Type B pancreatic cell (in vitro differentiated cells): ENCODE measurements around the gene ERC2. TPM values are rescaled to one million over a fixed set of nuclear protein-coding genes. Genes with fewer than 3 reads are reported as not detected.

Source experiments
- DNase-seq: peaks from one replicate; pipeline ENCODE4 v3.0.0; 2021; ENCODE audit warnings: mixed read lengths; ENCODE audit not compliant: unreplicated experiment; ENCODE audit errors: extremely low spot score
- H3K27ac Mint-ChIP-seq: 2 replicates; pipeline ENCODE4 v1.8.0; 2021; ENCODE audit warnings: mild to moderate bottlenecking, mixed read lengths
- H3K27me3 Mint-ChIP-seq: 2 replicates; pipeline ENCODE4 v1.8.0; 2021; ENCODE audit warnings: mixed read lengths
- H3K36me3 Mint-ChIP-seq: 2 replicates; pipeline ENCODE4 v1.8.0; 2021; ENCODE audit warnings: mixed read lengths
- H3K4me1 Mint-ChIP-seq: one replicate; pipeline ENCODE4 v1.8.0; 2021; ENCODE audit warnings: mixed read lengths; ENCODE audit not compliant: unreplicated experiment
- H3K4me3 Mint-ChIP-seq: 2 replicates; pipeline ENCODE4 v1.8.0; 2021; ENCODE audit warnings: mild to moderate bottlenecking, mixed read lengths
- H3K9me3 Mint-ChIP-seq: 2 replicates; pipeline ENCODE4 v1.8.0; 2021; ENCODE audit warnings: mixed read lengths
- CTCF ChIP-seq: fragments of 200-600 bp; sonication (generic); conservative IDR thresholded peaks from 2 replicates; pipeline ENCODE4 v1.5.0; 2021; ENCODE audit warnings: antibody characterized with exemption, mild to moderate bottlenecking
- total RNA-seq: library from RNA; stranded (reverse); gene quantifications from 2 replicates; pipeline ENCODE4 v1.2.1, GENCODE V29; 2021; ENCODE audit warnings: low replicate concordance

ERC2 gene
- total RNA-seq, 1 donor from 2014 or later, result 6.1 TPM

- DNase-seq, result no peak
- Mint-ChIP-seq H3K36me3 (no peaks in the 10 kb centered on the region), H3K4me3 (no peak overlapping the region)
These were observed 455.5 kb downstream of the ERC2 start for GRCh38 chr3:56012721-56013120.

GRCh38 chr3:56005196-56005805, 463.0 kb downstream of the ERC2 start:
- Mint-ChIP-seq H3K27ac (no peak overlapping the region), H3K9me3 (no peaks in the 10 kb centered on the region), H3K4me3 (no peak overlapping the region), H3K36me3 (no peaks in the 10 kb centered on the region), H3K4me1 (peaks cover 12% of the 10 kb centered on the region), H3K27me3 (no peaks in the 10 kb centered on the region)
- no peak for DNase-seq
- no peak for TF ChIP-seq CTCF

More at GRCh38 chr3:56012721-56013120, 455.5 kb downstream of the ERC2 start:
- Mint-ChIP-seq H3K4me1 (peaks cover 9% of the 10 kb centered on the region), H3K27me3 (peaks cover 7% of the 10 kb centered on the region), H3K27ac (no peak overlapping the region), H3K9me3 (no peaks in the 10 kb centered on the region)
- no peak for TF ChIP-seq CTCF

GRCh38 chr3:56003129-56003528, 465.1 kb downstream of the ERC2 start:
- no peaks in the 10 kb centered on the region for H3K27me3 Mint-ChIP-seq
- peaks cover 12% of the 10 kb centered on the region for H3K4me1 Mint-ChIP-seq
- no peaks in the 10 kb centered on the region for H3K9me3 Mint-ChIP-seq
- no peak overlapping the region for H3K4me3 Mint-ChIP-seq
- no peak overlapping the region for H3K27ac Mint-ChIP-seq
- no peak for DNase-seq
- no peak for TF ChIP-seq CTCF
- no peaks in the 10 kb centered on the region for H3K36me3 Mint-ChIP-seq

- H3K4me3 Mint-ChIP-seq, result no peak overlapping the region
- no peaks in the 10 kb centered on the region for H3K36me3 Mint-ChIP-seq
- no peak for TF ChIP-seq CTCF
- no peak overlapping the region for H3K27ac Mint-ChIP-seq
- H3K4me1 Mint-ChIP-seq, result peaks cover 12% of the 10 kb centered on the region
- no peaks in the 10 kb centered on the region for H3K9me3 Mint-ChIP-seq
- H3K27me3 Mint-ChIP-seq, result no peaks in the 10 kb centered on the region
- no peak for DNase-seq
These were observed 466.3 kb downstream of the ERC2 start for GRCh38 chr3:56001991-56002390.

GRCh38 chr3:56001537-56001936, 466.7 kb downstream of the ERC2 start:
- H3K27ac Mint-ChIP-seq, result no peak overlapping the region
- peaks cover 12% of the 10 kb centered on the region for H3K4me1 Mint-ChIP-seq
- no peak for TF ChIP-seq CTCF
- no peaks in the 10 kb centered on the region for H3K9me3 Mint-ChIP-seq
- H3K27me3 Mint-ChIP-seq, result no peaks in the 10 kb centered on the region
- no peak for DNase-seq
- no peaks in the 10 kb centered on the region for H3K36me3 Mint-ChIP-seq
- H3K4me3 Mint-ChIP-seq, result no peak overlapping the region

GRCh38 chr3:55989366-55989765, 478.9 kb downstream of the ERC2 start:
- Mint-ChIP-seq H3K27me3 (no peaks in the 10 kb centered on the region), H3K4me1 (peaks cover 36% of the 10 kb centered on the region), H3K9me3 (no peaks in the 10 kb centered on the region), H3K4me3 (no peak overlapping the region), H3K36me3 (no peaks in the 10 kb centered on the region), H3K27ac (peak overlapping the region; percentile 11)
- DNase-seq, result no peak
- TF ChIP-seq CTCF, result no peak
